A673 (cell line): ENCODE data around the gene GALNS. TPM values are rescaled to one million over a fixed set of nuclear protein-coding genes. Genes with fewer than 3 reads are reported as not detected.

ENCODE experiments used
- BruUV-seq: library from RNA; stranded (reverse); fragments of 400-500 nt; replicated peaks from 2 replicates; lab custom pipeline; 2021; lab: Mats Ljungman, UMichigan
- CTCF ChIA-PET: fragments of 300-600 bp; sonication (Branson Sonifier 250); formaldehyde crosslinking; loops from one replicate; lab custom pipeline; 2022; ENCODE audit warnings: antibody characterized with exemption; lab: Charles Lee
- POLR2A ChIA-PET: fragments of 300-600 bp; sonication (Branson Sonifier 250); formaldehyde crosslinking; loops from one replicate; lab custom pipeline; 2022; ENCODE audit warnings: antibody characterized with exemption; ENCODE audit not compliant: low non-redundant PET; lab: Charles Lee
- DNase-seq: peaks from one replicate; pipeline ENCODE4 v3.0.0-alpha.2; 2015; ENCODE audit warnings: low spot score
- H3K27ac ChIP-seq: fragments of 200-600 bp; sonication (generic); 2 replicates; pipeline ENCODE4 v1.5.1; 2016; ENCODE audit warnings: mixed run types, low read depth, mild to moderate bottlenecking, mixed read lengths, antibody characterized with exemption, low read length; ENCODE audit not compliant: poor library complexity, severe bottlenecking
- H3K27me3 ChIP-seq: fragments of 200-600 bp; sonication (generic); replicated peaks from 2 replicates; pipeline ENCODE4 v1.6.1; 2017; ENCODE audit warnings: mixed run types, low read depth, mild to moderate bottlenecking, mixed read lengths, antibody characterized with exemption, low read length; ENCODE audit not compliant: insufficient read depth, poor library complexity
- H3K36me3 ChIP-seq: fragments of 200-600 bp; sonication (generic); 2 replicates; pipeline ENCODE4 v1.6.1; 2016; ENCODE audit warnings: mixed run types, mild to moderate bottlenecking, mixed read lengths, antibody characterized with exemption, low read length; ENCODE audit not compliant: insufficient read depth, poor library complexity, severe bottlenecking
- H3K4me1 ChIP-seq: fragments of 200-600 bp; sonication (generic); 2 replicates; pipeline ENCODE4 v1.6.1; 2017; ENCODE audit warnings: mixed run types, mild to moderate bottlenecking, mixed read lengths, antibody characterized with exemption, low read length; ENCODE audit not compliant: insufficient read depth, poor library complexity, severe bottlenecking
- H3K4me3 ChIP-seq: fragments of 200-600 bp; sonication (generic); 2 replicates; pipeline ENCODE4 v1.5.1; 2016; ENCODE audit warnings: low read depth, mixed run types, mild to moderate bottlenecking, mixed read lengths, low read length; ENCODE audit not compliant: poor library complexity, severe bottlenecking
- H3K9me3 ChIP-seq: fragments of 200-600 bp; sonication (generic); 2 replicates; pipeline ENCODE4 v1.6.1; 2016; ENCODE audit warnings: mixed run types, low read depth, mild to moderate bottlenecking, mixed read lengths, antibody characterized with exemption, low read length; ENCODE audit not compliant: poor library complexity, severe bottlenecking
- EZH2 ChIP-seq: fragments of 200-600 bp; sonication (generic); IDR thresholded peaks from 2 replicates; pipeline ENCODE4 v1.6.1; 2017; ENCODE audit warnings: borderline replicate concordance, low read depth, mild to moderate bottlenecking, mixed read lengths, antibody characterized with exemption, low read length; ENCODE audit not compliant: poor library complexity, severe bottlenecking
- intact Hi-C: fragments of 100-400 bp; cut with micrococcal nuclease; formaldehyde crosslinking; loops from one replicate; pipeline ENCODE4 v1.10.0; 2022; ENCODE audit not compliant: unreplicated experiment
- total RNA-seq: library from RNA; stranded (reverse); gene quantifications from 2 replicates; pipeline ENCODE4 v1.2.3, GENCODE V29; 2021
- TF ChIP-seq, protein P1 (sequence below): fragments of 300-800, 200-600 bp; sonication (generic); conservative IDR thresholded peaks from 2 replicates; pipeline ENCODE4 v1.5.1; 2017; ENCODE audit warnings: low read depth, mild to moderate bottlenecking, antibody characterized with exemption, low read length, moderate library complexity, mixed read lengths

Gene GALNS
- total RNA-seq, 1 experiment from 2014 or later, result 54.8 TPM

DNA sequence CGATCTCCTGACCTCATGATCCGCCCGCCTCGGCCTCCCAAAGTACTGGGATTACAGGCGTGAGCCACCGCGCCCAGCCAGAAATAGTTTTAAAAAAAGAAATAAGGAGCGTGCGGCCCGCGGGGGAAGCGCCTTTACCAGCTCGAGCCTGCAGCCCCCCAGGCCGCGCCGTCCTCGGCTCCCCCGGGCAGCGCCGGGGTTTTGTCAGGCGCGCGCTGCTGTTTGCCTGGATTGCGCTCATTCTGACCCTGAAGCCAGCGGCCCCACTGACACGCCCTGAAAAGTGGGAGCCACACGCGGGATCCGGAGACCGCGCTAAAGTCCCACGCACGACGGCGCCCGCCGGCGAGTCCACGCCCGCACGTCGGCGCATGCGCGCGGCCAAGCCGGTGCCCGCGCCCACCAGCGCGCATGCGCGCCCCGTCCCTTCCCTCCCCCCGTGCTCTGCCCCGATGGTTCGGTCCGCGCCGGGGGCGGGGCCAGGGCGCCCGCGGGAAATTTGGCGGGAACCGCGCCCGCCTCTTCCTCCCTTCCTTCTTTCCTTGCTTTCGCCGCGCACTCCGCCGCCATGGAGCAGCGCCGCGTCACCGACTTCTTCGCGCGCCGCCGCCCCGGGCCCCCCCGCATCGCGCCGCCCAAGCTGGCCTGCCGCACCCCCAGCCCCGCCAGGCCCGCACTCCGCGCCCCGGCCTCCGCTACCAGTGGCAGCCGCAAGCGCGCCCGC, 53.3 kb downstream of the GALNS start, which contains the start of gene CDT1:
Gene CDT1 (plus strand): TSS at position 526 of the 724 bp plus-strand sequence. CDS start 43 bp downstream, at position 569.
- Histone ChIP-seq H3K4me3 (peak within 1 kb of the TSS; percentile 88), H3K27ac (peak within 1 kb of the TSS; percentile 92), H3K9me3 (no peaks in the 10 kb centered on the region), H3K4me1 (peaks cover 15% of the 10 kb centered on the region), H3K36me3 (peaks cover 41% of the 10 kb centered on the region), H3K27me3 (no peaks in the 10 kb centered on the region)
- ChIA-PET CTCF (interaction anchor here (0.7 to 1.0 kb wide), 2 partner anchors 33 to 66 kb away, joined by 4 read pairs; no protein-coding TSS in a partner anchor), POLR2A (interaction anchor here (0.5 to 0.6 kb wide), 3 partner anchors 10 to 27 kb away, joined by 3 to 13 read pairs (median 6); no protein-coding TSS in a partner anchor)
- intact Hi-C loops, result no loop called here
- no peak for TF ChIP-seq EZH2
- TF ChIP-seq, protein P1, sequence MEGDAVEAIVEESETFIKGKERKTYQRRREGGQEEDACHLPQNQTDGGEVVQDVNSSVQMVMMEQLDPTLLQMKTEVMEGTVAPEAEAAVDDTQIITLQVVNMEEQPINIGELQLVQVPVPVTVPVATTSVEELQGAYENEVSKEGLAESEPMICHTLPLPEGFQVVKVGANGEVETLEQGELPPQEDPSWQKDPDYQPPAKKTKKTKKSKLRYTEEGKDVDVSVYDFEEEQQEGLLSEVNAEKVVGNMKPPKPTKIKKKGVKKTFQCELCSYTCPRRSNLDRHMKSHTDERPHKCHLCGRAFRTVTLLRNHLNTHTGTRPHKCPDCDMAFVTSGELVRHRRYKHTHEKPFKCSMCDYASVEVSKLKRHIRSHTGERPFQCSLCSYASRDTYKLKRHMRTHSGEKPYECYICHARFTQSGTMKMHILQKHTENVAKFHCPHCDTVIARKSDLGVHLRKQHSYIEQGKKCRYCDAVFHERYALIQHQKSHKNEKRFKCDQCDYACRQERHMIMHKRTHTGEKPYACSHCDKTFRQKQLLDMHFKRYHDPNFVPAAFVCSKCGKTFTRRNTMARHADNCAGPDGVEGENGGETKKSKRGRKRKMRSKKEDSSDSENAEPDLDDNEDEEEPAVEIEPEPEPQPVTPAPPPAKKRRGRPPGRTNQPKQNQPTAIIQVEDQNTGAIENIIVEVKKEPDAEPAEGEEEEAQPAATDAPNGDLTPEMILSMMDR, result no peak
- BruUV-seq, result no TSS peak
- peak; percentile 89 for DNase-seq

DNA sequence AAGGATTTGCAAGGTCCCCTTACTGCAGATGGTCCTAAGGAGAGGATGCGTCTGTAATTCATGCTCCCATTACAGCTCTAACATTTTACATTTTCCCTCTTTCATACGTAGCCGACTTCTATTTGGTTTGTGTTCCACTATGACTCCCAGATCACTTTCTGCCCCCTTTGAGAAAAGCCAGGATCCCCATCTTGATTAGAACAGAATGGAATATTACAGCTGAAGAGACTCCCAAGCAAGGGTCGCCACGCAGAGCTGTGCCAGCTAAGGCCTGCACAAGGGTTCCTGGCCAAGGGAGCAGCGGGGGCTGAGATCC, 56.5 kb downstream of the GALNS start:
- POLR2A ChIA-PET, result no interaction called here
- Histone ChIP-seq H3K27ac (no peak overlapping the region), H3K4me3 (no peak overlapping the region), H3K36me3 (peaks cover 9% of the 10 kb centered on the region), H3K4me1 (peaks cover 4% of the 10 kb centered on the region), H3K9me3 (no peaks in the 10 kb centered on the region), H3K27me3 (no peaks in the 10 kb centered on the region)
- DNase-seq, result no peak
- no peak for TF ChIP-seq EZH2
- TF ChIP-seq, protein P1, result no peak
- intact Hi-C loops, result no loop called here
- BruUV-seq, result no TSS peak
- CTCF ChIA-PET, result interaction anchor here (0.9 kb wide), 1 partner anchor 16 kb away, joined by 3 read pairs; the partner anchor contains the start of gene PIEZO1

DNA sequence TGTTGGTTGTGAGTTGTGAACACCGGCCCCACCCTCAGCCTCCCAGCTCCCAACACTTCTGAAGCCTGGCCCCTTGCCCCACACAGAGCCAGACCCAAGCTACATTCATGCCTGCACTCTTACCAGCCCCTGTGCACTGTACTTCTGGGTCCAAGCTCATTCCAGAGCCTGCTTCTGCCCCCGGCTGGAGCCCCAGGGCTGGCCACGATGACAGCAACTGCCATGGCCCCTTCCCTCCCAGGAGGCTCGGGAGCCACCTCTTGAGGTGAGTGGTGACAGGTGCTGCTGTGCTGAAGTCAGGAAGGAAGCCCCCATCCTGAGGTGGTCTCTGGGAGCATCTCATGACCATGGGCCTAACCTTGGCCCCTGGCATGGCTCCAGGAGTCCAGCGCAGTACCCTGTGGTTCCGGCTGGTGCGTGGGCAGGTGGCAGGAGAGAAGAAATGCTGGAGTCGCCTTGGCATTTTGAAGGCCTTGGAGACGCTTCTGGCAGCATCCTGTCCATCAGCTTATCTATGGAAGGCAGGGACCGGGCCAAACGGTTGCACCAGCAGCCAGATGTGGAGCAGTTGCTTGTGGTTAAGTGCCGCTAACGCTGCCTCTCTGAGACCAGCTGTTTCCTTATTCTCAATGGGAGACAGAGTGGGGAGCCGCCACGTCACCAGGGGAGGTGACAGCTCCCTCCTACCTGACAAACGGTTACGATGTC, 57.0 kb downstream of the GALNS start:
- ChIA-PET POLR2A (no interaction called here), CTCF (interaction anchor here (0.9 kb wide), 1 partner anchor 15 kb away, joined by 3 read pairs; the partner anchor contains the start of gene PIEZO1)
- TF ChIP-seq, protein P1, result no peak
- no peak for TF ChIP-seq EZH2
- no peak for DNase-seq
- no peak overlapping the region for H3K4me3 ChIP-seq
- no TSS peak for BruUV-seq
- H3K36me3 ChIP-seq, result peaks cover 4% of the 10 kb centered on the region
- intact Hi-C loops, result no loop called here
- no peaks in the 10 kb centered on the region for H3K27me3 ChIP-seq
- no peaks in the 10 kb centered on the region for H3K4me1 ChIP-seq
- no peaks in the 10 kb centered on the region for H3K9me3 ChIP-seq
- H3K27ac ChIP-seq, result no peak overlapping the region
